Measurements from ENCODE around the gene TIGD6. TPM values are rescaled to one million over a fixed set of nuclear protein-coding genes. Genes with fewer than 3 reads are reported as not detected.

TIGD6 gene
- total and polyA plus RNA-seq, 9 of the 15 experiments (the other 6 are each of a cell fraction or from before 2014, with no cell fraction given), result 1.8 to 6.3 (median 3.9) TPM

GRCh38 chr5:150022681-150023080, 22.2 kb upstream of the TIGD6 start:
- WGBS (ENCODE audit: insufficient coverage, low coverage, missing lambda C conversion rate), result 92% methylated on average over 1 of the region's 2 CpGs

DNA sequence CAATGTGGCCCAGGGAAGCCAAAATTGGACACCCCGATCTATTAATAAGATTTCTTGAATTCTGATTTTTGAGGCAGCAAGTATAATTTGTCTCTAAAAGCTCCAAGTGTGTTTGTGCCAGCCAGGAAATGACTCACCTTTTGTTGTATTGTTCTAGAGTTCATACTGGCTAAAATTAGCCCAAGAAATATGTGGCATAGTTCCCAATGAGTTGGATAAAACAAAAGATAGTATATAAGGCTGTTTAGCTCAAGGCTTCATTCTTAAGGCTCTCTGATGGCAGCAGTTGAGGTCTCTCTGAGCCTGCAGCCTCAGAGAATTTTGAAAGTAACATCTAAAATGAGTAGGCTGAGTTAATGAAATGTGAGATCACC, 21.7 kb upstream of the TIGD6 start:
- 78% methylated on average over 1 of the region's 1 CpG for WGBS (ENCODE audit: insufficient coverage, low coverage, missing lambda C conversion rate)
- CTCF ChIA-PET (ENCODE audit: low intra/inter-chr PET ratio), result no interaction called here
- Histone ChIP-seq H3K27ac (ENCODE audit: extremely low read depth, low read depth, low read length) (no peak overlapping the region), H2AFZ (ENCODE audit: low read depth, low read length) (no peak overlapping the region), H3K4me1 (replicated peaks in 1 of 2; ENCODE audit: control insufficient read depth in 2 of 2, insufficient read depth in 2 of 2, low read length in 2 of 2) (peaks cover 7 to 20% of the 10 kb centered on the region in 2 experiments; a peak in 4 of 5 replicates), H3K79me2 (ENCODE audit: control insufficient read depth, insufficient read depth, low read length) (0 out of 3 replicates have a peak, but pooled peaks cover 6% of the 10 kb centered on the region), H3K4me3 (no peak overlapping the region), H3K9me1 (ENCODE audit: control insufficient read depth, insufficient read depth, low read length) (no peaks in the 10 kb centered on the region), H3K4me2 (ENCODE audit: insufficient read depth, low read length) (no peak overlapping the region), H3K27me3 (ENCODE audit: control insufficient read depth in 2 of 2, insufficient read depth in 2 of 2, low read length in 2 of 2) (no peaks in the 10 kb centered on the region), H4K20me1 (replicated peaks; ENCODE audit: control insufficient read depth, insufficient read depth, low read length) (no peaks in the 10 kb centered on the region), H3K36me3 (ENCODE audit: control insufficient read depth, insufficient read depth, low read length) (peaks cover 99% of the 10 kb centered on the region), H3K9me3 (replicated peaks; ENCODE audit: control insufficient read depth, insufficient read depth, low read depth, low read length) (no peaks in the 10 kb centered on the region), H3K9ac (ENCODE audit: insufficient read depth in 1 of 2, low read depth in 2 of 2, low read length in 2 of 2) (no peak overlapping the region)
- DNase-seq (ENCODE audit: extremely low read depth in 1 of 4, low spot score in 3 of 4) (no peak), ATAC-seq (no peak), FAIRE-seq (no peak)
- in situ Hi-C loops (cut with MboI) (no loop called here), intact Hi-C loops (cut with micrococcal nuclease) (loop anchor here (10.0 kb wide), 2 partner anchors 93 to 333 kb away; partner anchors contain the start of gene TCOF1)
- POLR2A ChIA-PET, result interaction anchor here (1.0 to 1.6 kb wide), 3 partner anchors 16 to 28 kb away, joined by 3 to 4 read pairs (median 4); partner anchors contain the start of genes HMGXB3 and TIGD6
- no TSS peak for BruUV-seq (replicated peaks)
- TF ChIP-seq TCF15 (CRISPR knock-in tag; IDR thresholded peaks at IDR 0.05), result no peak
- TF ChIP-seq GTF2E2 (tag; IDR thresholded peaks at IDR 0.05), result no peak
- TF ChIP-seq ZNF140 (CRISPR knock-in tag; IDR thresholded peaks at IDR 0.05), result no peak
- no peak for TF ChIP-seq PHB2 (IDR thresholded peaks at IDR 0.05; ENCODE audit: low read depth)
- TF ChIP-seq DEAF1 (CRISPR knock-in tag; IDR thresholded peaks at IDR 0.05), result no peak
- TF ChIP-seq, protein P1, sequence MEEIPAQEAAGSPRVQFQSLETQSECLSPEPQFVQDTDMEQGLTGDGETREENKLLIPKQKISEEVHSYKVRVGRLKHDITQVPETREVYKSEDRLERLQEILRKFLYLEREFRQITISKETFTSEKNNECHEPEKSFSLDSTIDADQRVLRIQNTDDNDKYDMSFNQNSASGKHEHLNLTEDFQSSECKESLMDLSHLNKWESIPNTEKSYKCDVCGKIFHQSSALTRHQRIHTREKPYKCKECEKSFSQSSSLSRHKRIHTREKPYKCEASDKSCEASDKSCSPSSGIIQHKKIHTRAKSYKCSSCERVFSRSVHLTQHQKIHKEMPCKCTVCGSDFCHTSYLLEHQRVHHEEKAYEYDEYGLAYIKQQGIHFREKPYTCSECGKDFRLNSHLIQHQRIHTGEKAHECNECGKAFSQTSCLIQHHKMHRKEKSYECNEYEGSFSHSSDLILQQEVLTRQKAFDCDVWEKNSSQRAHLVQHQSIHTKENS (CRISPR knock-in tag; IDR thresholded peaks at IDR 0.05), result no peak
- no peak for TF ChIP-seq ZNF57 (CRISPR knock-in tag; IDR thresholded peaks at IDR 0.05)
- TF ChIP-seq EHMT2 (IDR thresholded peaks at IDR 0.05), result no peak
- no peak for TF ChIP-seq RBM25 (IDR thresholded peaks at IDR 0.05; ENCODE audit: low read depth, low read length, severe bottlenecking)
- TF ChIP-seq, protein P2, sequence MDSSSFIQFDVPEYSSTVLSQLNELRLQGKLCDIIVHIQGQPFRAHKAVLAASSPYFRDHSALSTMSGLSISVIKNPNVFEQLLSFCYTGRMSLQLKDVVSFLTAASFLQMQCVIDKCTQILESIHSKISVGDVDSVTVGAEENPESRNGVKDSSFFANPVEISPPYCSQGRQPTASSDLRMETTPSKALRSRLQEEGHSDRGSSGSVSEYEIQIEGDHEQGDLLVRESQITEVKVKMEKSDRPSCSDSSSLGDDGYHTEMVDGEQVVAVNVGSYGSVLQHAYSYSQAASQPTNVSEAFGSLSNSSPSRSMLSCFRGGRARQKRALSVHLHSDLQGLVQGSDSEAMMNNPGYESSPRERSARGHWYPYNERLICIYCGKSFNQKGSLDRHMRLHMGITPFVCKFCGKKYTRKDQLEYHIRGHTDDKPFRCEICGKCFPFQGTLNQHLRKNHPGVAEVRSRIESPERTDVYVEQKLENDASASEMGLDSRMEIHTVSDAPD (CRISPR knock-in tag; IDR thresholded peaks at IDR 0.05), result no peak

More at GRCh38 chr5:150022681-150023080, 22.2 kb upstream of the TIGD6 start:
- H3K4me3 ChIP-seq, result no peak overlapping the region
- no TSS peak for BruUV-seq (replicated peaks)
- peaks cover 99% of the 10 kb centered on the region for H3K36me3 ChIP-seq (ENCODE audit: control insufficient read depth, insufficient read depth, low read length)
- H3K27me3 ChIP-seq (ENCODE audit: control insufficient read depth in 2 of 2, insufficient read depth in 2 of 2, low read length in 2 of 2), result no peaks in the 10 kb centered on the region
- TF ChIP-seq LCOR (CRISPR knock-in tag; IDR thresholded peaks at IDR 0.05), result no peak
- TF ChIP-seq ZNF140 (CRISPR knock-in tag; IDR thresholded peaks at IDR 0.05), result no peak
- POLR2A ChIA-PET, result interaction anchor here (0.6 to 1.5 kb wide), 6 partner anchors 8 to 477 kb away, joined by 3 to 4 read pairs (median 4); no protein-coding TSS in a partner anchor
- H3K4me2 ChIP-seq (ENCODE audit: insufficient read depth, low read length), result no peak overlapping the region
- intact Hi-C loops (cut with micrococcal nuclease) (loop anchor here (10.0 kb wide), 2 partner anchors 92 to 332 kb away; partner anchors contain the start of gene TCOF1), in situ Hi-C loops (cut with MboI) (no loop called here)
- H3K27ac ChIP-seq (ENCODE audit: extremely low read depth, low read depth, low read length), result no peak overlapping the region
- H4K20me1 ChIP-seq (replicated peaks; ENCODE audit: control insufficient read depth, insufficient read depth, low read length), result no peaks in the 10 kb centered on the region
- H3K9ac ChIP-seq (ENCODE audit: insufficient read depth in 1 of 2, low read depth in 2 of 2, low read length in 2 of 2), result no peak overlapping the region
- H2AFZ ChIP-seq (ENCODE audit: low read depth, low read length), result no peak overlapping the region
- CTCF ChIA-PET (ENCODE audit: low intra/inter-chr PET ratio), result no interaction called here
- H3K9me3 ChIP-seq (replicated peaks; ENCODE audit: control insufficient read depth, insufficient read depth, low read depth, low read length), result no peaks in the 10 kb centered on the region
- H3K9me1 ChIP-seq (ENCODE audit: control insufficient read depth, insufficient read depth, low read length), result no peaks in the 10 kb centered on the region
- H3K4me1 ChIP-seq (replicated peaks in 1 of 2; ENCODE audit: control insufficient read depth in 2 of 2, insufficient read depth in 2 of 2, low read length in 2 of 2), result peaks cover 13 to 19% of the 10 kb centered on the region in 2 experiments; a peak in 4 of 5 replicates
- DNase-seq (ENCODE audit: extremely low read depth in 1 of 4, low spot score in 3 of 4), result no peak
- FAIRE-seq, result no peak
- H3K79me2 ChIP-seq (ENCODE audit: control insufficient read depth, insufficient read depth, low read length), result 0 out of 3 replicates have a peak, but pooled peaks cover 3% of the 10 kb centered on the region
- no peak for ATAC-seq
